Activated CD4-positive, alpha-beta T cell treated with anti-CD3 and anti-CD28 coated beads for 1 hour (primary cell): Measurements from ENCODE around the gene OR11G2.
"Not testable (repeated sequence)": the region's sequence is repeated elsewhere in the genome, so short reads cannot be mapped to it uniquely, and the experiment has no call there.

Experiments used
- DNase-seq: peaks from one replicate; pipeline ENCODE4 v3.0.0-alpha.2; 2020

OR11G2 gene

GRCh38 chr14:20228681-20229080 is 38.0 kb downstream of the OR11G2 start, which contains the start of gene OR11H7:
Gene OR11H7, plus strand, starts transcription at chr14:20228981.
- DNase-seq = no peak

GRCh38 chr14:20235415-20235814 is 44.7 kb downstream of the OR11G2 start:
- not testable (repeated sequence) for DNase-seq

- no peak for DNase-seq
Observed at GRCh38 chr14:20247646-20248246, 57.0 kb downstream of the OR11G2 start.
